Aorta (tissue), 5 donors: ENCODE results near the gene ABO. TPM values are rescaled to one million over a fixed set of nuclear protein-coding genes. Genes with fewer than 3 reads are reported as not detected.
"Not testable (repeated sequence)": the region's sequence is repeated elsewhere in the genome, so short reads cannot be mapped to it uniquely, and the experiment has no call there.

Experiments used
- ATAC-seq: fragments of 200-7000 bp; cut with Tn5 transposase; one replicate; pipeline ENCODE4 v1.9.1; 2022; ENCODE audit warnings: moderate library complexity; ENCODE audit not compliant: low FRiP score
- DNase-seq, 2 donors: peaks; one replicate each; pipeline ENCODE4 v3.0.0-alpha.2; 2020
- H3K27ac ChIP-seq, 2 donors: one replicate each; pipeline ENCODE4 v1.5.1; 2013; ENCODE audit warnings: low read length in 2 of 2, mild to moderate bottlenecking in 2 of 2, moderate library complexity in 2 of 2, control low read depth in 1 of 2, inconsistent platforms in 1 of 2, low read depth in 1 of 2
- H3K27me3 ChIP-seq, 2 donors: one replicate each; pipeline ENCODE4 v1.6.1; 2013; ENCODE audit warnings: control low read depth in 1 of 2, low read length in 1 of 2, mild to moderate bottlenecking in 1 of 2, moderate library complexity in 1 of 2; ENCODE audit not compliant: insufficient read depth in 2 of 2, control insufficient read depth in 1 of 2
- H3K36me3 ChIP-seq, 2 donors: one replicate each; pipeline ENCODE4 v1.6.1; 2013; ENCODE audit warnings: control low read depth in 1 of 2, low read length in 1 of 2, mild to moderate bottlenecking in 1 of 2; ENCODE audit not compliant: insufficient read depth in 2 of 2, control insufficient read depth in 1 of 2
- H3K4me1 ChIP-seq, 2 donors: one replicate each; pipeline ENCODE4 v1.6.1; 2013; ENCODE audit warnings: low read length in 2 of 2, control low read depth in 1 of 2, mild to moderate bottlenecking in 1 of 2, moderate library complexity in 1 of 2; ENCODE audit not compliant: insufficient read depth in 2 of 2, control insufficient read depth in 1 of 2
- H3K4me3 ChIP-seq, 2 donors: one replicate each; pipeline ENCODE4 v1.5.1; 2013; ENCODE audit warnings: low read length in 2 of 2, control low read depth in 1 of 2, mild to moderate bottlenecking in 1 of 2
- H3K9me3 ChIP-seq: one replicate; pipeline ENCODE4 v1.6.1; 2013; ENCODE audit warnings: mild to moderate bottlenecking, low read length; ENCODE audit not compliant: control insufficient read depth
- WGBS, 2 donors: extraction: QIAGEN DNeasy Blood & Tissue Kit; methylation state at CpG; one replicate each; pipeline ENCODE4 v1.1.7; 2013; 5-methylcytosine and 5-hydroxymethylcytosine counted together
- intact Hi-C, 2 donors: fragments of 100-400 bp; cut with DNase I; formaldehyde crosslinking; loops; one replicate each; pipeline versions ENCODE4 v1.14.2 to v1.15.0; 2022
- polyA plus RNA-seq, 2 donors: library from polyadenylated mRNA; stranded (reverse); fragments of 200-250 nt; gene quantifications; one replicate each; pipeline ENCODE4 v1.2.3, GENCODE V29; 2013
- total RNA-seq, 2 donors: library from RNA; stranded (reverse); fragmentation: NEBNext Ultra II Directional; extraction: Animal tissue kit (Norgen Biotek cat#: 25700); gene quantifications; one replicate each; pipeline ENCODE4 v1.2.1, GENCODE V29; 2021
- donor health status: healthy with polysubstance abuse.
- donor health status: Bipolar disorder and iron deficiency.
- donor health status: DM: no; HTN: no; CAD: no.
- donor health status: DM: no; HTN: no; CAD: no.
- donor health status: DM: yes; HTN: yes; CAD: no.

Gene ABO
- total and polyA plus RNA-seq, 4 donors: 0.43 to 3.3 (median 1.6) TPM

GRCh38 chr9:133236291-133237034 lies 38.5 kb downstream of the ABO start:
- peak; percentile 6 for ATAC-seq
- H3K9me3 ChIP-seq, intact Hi-C loops, H3K4me3 ChIP-seq, H3K27me3 ChIP-seq, H3K27ac ChIP-seq, H3K4me1 ChIP-seq, H3K36me3 ChIP-seq: not testable (repeated sequence)
- peak in 1 of 2 donors; percentile 75 for DNase-seq
- 70 to 71% methylated on average over 19 of the region's 19 CpGs for WGBS, 2 donors

- no peak for DNase-seq
- no peak for ATAC-seq
- Histone ChIP-seq H3K9me3 (no peaks in the 10 kb centered on the region), H3K4me1 (no peaks in the 10 kb centered on the region), H3K4me3 (no peak overlapping the region), H3K27me3 (no peaks in the 10 kb centered on the region), H3K27ac (no peak overlapping the region), H3K36me3 (no peaks in the 10 kb centered on the region)
- 68 to 78% methylated on average over 10 to 11 of the region's 11 CpGs for WGBS, 2 donors
- intact Hi-C loops: no loop called here
Observed at GRCh38 chr9:133235549-133236222, 39.3 kb downstream of the ABO start.

- H3K9me3 ChIP-seq: no peaks in the 10 kb centered on the region
- no peak overlapping the region for H3K4me3 ChIP-seq
- no peak overlapping the region for H3K27ac ChIP-seq
- DNase-seq (no peak), ATAC-seq (no peak)
- intact Hi-C loops: no loop called here
- H3K36me3 ChIP-seq: no peaks in the 10 kb centered on the region
- 77 to 83% methylated on average over 26 to 31 of the region's 31 CpGs for WGBS, 2 donors
- no peaks in the 10 kb centered on the region for H3K27me3 ChIP-seq
- no peaks in the 10 kb centered on the region for H3K4me1 ChIP-seq
Observed at GRCh38 chr9:133234577-133235322, 40.3 kb downstream of the ABO start.

GRCh38 chr9:133233681-133234432 lies 41.1 kb downstream of the ABO start:
- no peaks in the 10 kb centered on the region for H3K27me3 ChIP-seq
- H3K36me3 ChIP-seq: no peaks in the 10 kb centered on the region
- no peak for ATAC-seq
- H3K27ac ChIP-seq: no peak overlapping the region
- intact Hi-C loops: no loop called here
- H3K4me3 ChIP-seq: no peak overlapping the region
- no peaks in the 10 kb centered on the region for H3K4me1 ChIP-seq
- 84% methylated on average over 30 to 32 of the region's 32 CpGs for WGBS, 2 donors
- peak in 1 of 2 donors; percentile 66 for DNase-seq
- no peaks in the 10 kb centered on the region for H3K9me3 ChIP-seq

- H3K27ac ChIP-seq, ATAC-seq, intact Hi-C loops, H3K4me1 ChIP-seq, H3K9me3 ChIP-seq, H3K4me3 ChIP-seq, H3K36me3 ChIP-seq, DNase-seq, H3K27me3 ChIP-seq: not testable (repeated sequence)
- WGBS, 2 donors: 82% methylated on average over 24 of the region's 24 CpGs
Observed at GRCh38 chr9:133231934-133232568, 43.0 kb downstream of the ABO start.

GRCh38 chr9:133230514-133230913 lies 44.5 kb downstream of the ABO start:
- DNase-seq, H3K27me3 ChIP-seq, H3K27ac ChIP-seq, H3K4me1 ChIP-seq, H3K9me3 ChIP-seq, H3K36me3 ChIP-seq, intact Hi-C loops, H3K4me3 ChIP-seq, ATAC-seq: not testable (repeated sequence)
- WGBS, 2 donors: 90 to 91% methylated on average over 7 of the region's 7 CpGs

GRCh38 chr9:133230093-133230492 lies 44.9 kb downstream of the ABO start:
- no peaks in the 10 kb centered on the region for H3K9me3 ChIP-seq
- intact Hi-C loops: no loop called here
- H3K27me3 ChIP-seq: no peaks in the 10 kb centered on the region
- no peak overlapping the region for H3K4me3 ChIP-seq
- ATAC-seq (no peak), DNase-seq (no peak)
- no peaks in the 10 kb centered on the region for H3K4me1 ChIP-seq
- WGBS, 2 donors: 74 to 77% methylated on average over 5 of the region's 5 CpGs
- H3K36me3 ChIP-seq: no peaks in the 10 kb centered on the region
- no peak overlapping the region for H3K27ac ChIP-seq
